DND-41 (cell line): ENCODE measurements around the gene TBC1D1.

Experiments used
- EZH2 ChIP-seq: IDR thresholded peaks from 3 replicates; pipeline ENCODE4 v1.6.1; 2012; ENCODE audit warnings: borderline replicate concordance, low read depth, mild to moderate bottlenecking, moderate library complexity, low read length, inconsistent platforms; ENCODE audit not compliant: severe bottlenecking
- TF ChIP-seq, protein P1 (sequence below): IDR thresholded peaks from 2 replicates; pipeline ENCODE4 v1.5.1; 2012; ENCODE audit warnings: borderline replicate concordance, low read length, moderate library complexity, mild to moderate bottlenecking; ENCODE audit not compliant: poor library complexity, severe bottlenecking; ENCODE audit errors: extremely low read depth

DNA sequence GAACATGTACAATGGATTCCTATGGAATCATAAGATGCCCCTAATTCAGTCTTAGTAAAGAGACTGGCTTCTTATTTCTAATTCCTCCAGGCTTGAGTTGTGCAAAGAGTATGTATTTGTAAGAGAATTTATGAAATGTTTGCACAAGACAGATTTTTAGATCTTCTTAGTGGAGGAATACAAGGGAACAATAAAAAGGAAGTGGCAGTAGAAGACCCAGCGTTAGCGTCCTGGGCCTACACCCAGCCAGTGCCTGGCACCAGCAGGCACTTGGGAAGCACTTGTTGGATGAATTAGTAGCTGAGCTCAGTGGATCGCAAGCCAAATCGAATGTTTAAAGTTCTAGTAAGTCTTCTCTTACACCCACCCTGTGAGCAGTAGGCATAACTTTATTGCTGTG lies 226.7 kb downstream of the TBC1D1 start:
- TF ChIP-seq EZH2, result no peak
- TF ChIP-seq, protein P1, sequence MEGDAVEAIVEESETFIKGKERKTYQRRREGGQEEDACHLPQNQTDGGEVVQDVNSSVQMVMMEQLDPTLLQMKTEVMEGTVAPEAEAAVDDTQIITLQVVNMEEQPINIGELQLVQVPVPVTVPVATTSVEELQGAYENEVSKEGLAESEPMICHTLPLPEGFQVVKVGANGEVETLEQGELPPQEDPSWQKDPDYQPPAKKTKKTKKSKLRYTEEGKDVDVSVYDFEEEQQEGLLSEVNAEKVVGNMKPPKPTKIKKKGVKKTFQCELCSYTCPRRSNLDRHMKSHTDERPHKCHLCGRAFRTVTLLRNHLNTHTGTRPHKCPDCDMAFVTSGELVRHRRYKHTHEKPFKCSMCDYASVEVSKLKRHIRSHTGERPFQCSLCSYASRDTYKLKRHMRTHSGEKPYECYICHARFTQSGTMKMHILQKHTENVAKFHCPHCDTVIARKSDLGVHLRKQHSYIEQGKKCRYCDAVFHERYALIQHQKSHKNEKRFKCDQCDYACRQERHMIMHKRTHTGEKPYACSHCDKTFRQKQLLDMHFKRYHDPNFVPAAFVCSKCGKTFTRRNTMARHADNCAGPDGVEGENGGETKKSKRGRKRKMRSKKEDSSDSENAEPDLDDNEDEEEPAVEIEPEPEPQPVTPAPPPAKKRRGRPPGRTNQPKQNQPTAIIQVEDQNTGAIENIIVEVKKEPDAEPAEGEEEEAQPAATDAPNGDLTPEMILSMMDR, result no peak
